GM12865 (cell line): ENCODE data around the gene NDOR1.
A peak's percentile ranks its signal among the peaks of the same experiment; 100 is the strongest.

Experiments used
- DNase-seq: peaks from one replicate; pipeline ENCODE4 v3.0.0; 2010; ENCODE audit warnings: low read depth
- H3K4me3 ChIP-seq: 2 replicates; pipeline ENCODE4 v1.5.1; 2011; ENCODE audit warnings: mild to moderate bottlenecking, low read depth, low read length, control low read depth
- TF ChIP-seq, protein P1 (sequence below): IDR thresholded peaks from 2 replicates; pipeline ENCODE4 v1.5.1; 2011; ENCODE audit warnings: low read length, control low read depth, low read depth, inconsistent platforms; ENCODE audit not compliant: insufficient read depth; ENCODE audit errors: missing control alignments

The NDOR1 gene

GRCh38 chr9:137160054-137160425, 45.5 kb upstream of the NDOR1 start:
- TF ChIP-seq, protein P1, sequence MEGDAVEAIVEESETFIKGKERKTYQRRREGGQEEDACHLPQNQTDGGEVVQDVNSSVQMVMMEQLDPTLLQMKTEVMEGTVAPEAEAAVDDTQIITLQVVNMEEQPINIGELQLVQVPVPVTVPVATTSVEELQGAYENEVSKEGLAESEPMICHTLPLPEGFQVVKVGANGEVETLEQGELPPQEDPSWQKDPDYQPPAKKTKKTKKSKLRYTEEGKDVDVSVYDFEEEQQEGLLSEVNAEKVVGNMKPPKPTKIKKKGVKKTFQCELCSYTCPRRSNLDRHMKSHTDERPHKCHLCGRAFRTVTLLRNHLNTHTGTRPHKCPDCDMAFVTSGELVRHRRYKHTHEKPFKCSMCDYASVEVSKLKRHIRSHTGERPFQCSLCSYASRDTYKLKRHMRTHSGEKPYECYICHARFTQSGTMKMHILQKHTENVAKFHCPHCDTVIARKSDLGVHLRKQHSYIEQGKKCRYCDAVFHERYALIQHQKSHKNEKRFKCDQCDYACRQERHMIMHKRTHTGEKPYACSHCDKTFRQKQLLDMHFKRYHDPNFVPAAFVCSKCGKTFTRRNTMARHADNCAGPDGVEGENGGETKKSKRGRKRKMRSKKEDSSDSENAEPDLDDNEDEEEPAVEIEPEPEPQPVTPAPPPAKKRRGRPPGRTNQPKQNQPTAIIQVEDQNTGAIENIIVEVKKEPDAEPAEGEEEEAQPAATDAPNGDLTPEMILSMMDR: no peak
- no peak overlapping the region for H3K4me3 ChIP-seq
- DNase-seq: no peak

GRCh38 chr9:137160716-137161557, 44.6 kb upstream of the NDOR1 start:
- no peak for DNase-seq
- no peak overlapping the region for H3K4me3 ChIP-seq
- TF ChIP-seq, protein P1: no peak

DNA sequence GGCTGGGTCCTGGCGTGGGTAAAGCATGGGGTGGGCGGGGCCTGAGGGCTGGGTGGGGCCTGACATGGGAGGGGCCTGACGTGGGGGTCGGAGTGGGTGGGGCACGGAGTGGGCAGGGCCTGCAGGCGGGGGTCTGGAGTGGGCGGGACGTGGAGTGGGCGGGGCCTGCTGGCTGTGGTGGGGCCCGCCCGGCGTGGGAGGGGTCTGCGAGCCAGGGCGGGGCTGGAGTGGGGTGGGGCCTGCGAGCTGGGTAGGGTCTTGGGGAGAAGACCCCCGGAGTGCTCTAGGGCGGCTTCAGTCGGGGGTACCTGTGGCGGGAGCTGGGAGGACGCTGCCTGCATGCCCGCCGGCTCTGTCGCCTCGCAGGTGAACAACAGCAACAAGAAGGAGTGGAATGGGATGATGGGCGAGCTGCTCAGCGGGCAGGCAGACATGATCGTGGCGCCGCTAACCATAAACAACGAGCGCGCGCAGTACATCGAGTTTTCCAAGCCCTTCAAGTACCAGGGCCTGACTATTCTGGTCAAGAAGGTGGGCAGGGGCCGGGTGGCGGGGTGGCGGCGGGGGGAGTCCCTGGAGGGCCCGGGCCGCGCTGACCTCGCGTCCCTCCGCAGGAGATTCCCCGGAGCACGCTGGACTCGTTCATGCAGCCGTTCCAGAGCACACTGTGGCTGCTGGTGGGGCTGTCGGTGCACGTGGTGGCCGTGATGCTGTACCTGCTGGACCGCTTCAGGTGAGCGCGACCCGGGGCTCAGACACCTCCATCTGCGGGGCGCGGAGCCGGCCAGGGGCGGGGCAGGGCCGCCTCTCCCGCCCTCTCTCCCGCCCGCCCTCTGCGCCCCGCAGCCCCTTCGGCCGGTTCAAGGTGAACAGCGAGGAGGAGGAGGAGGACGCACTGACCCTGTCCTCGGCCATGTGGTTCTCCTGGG, 43.7 kb upstream of the NDOR1 start:
- DNase-seq: no peak

DNA sequence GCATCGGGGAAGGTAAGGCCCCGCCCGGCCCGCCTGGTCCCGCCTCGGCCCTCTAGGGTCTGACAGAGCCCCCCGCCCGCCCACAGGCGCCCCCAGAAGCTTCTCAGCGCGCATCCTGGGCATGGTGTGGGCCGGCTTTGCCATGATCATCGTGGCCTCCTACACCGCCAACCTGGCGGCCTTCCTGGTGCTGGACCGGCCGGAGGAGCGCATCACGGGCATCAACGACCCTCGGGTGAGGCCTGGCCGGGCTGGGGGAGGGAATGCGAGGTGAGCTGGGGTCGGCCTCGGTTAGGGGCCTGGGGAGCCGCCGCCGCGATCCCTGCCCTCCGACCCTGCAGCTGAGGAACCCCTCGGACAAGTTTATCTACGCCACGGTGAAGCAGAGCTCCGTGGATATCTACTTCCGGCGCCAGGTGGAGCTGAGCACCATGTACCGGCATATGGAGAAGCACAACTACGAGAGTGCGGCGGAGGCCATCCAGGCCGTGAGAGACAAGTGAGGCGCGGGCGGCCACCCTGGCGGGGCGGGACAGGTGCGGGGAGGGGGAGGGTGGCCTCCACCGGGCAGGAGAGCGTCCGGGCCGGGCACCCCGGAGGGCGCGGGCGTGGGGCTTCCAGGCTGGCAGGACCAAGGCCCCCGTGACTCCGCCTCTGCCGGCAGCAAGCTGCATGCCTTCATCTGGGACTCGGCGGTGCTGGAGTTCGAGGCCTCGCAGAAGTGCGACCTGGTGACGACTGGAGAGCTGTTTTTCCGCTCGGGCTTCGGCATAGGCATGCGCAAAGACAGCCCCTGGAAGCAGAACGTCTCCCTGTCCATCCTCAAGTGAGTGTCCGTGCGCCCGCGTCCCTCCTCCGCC, 42.8 kb upstream of the NDOR1 start:
- TF ChIP-seq, protein P1: no peak
- DNase-seq: peak; percentile 36
- H3K4me3 ChIP-seq: peak overlapping the region; percentile 39

More for the DNA sequence above, 43.7 kb upstream of the NDOR1 start:
- no peak overlapping the region; the same call in 1 of the 2 replicates for H3K4me3 ChIP-seq
- TF ChIP-seq, protein P1: no peak

GRCh38 chr9:137163365-137163715, 42.2 kb upstream of the NDOR1 start:
- DNase-seq: no peak
- TF ChIP-seq, protein P1: no peak
- H3K4me3 ChIP-seq: peak overlapping the region; percentile 39

- H3K4me3 ChIP-seq: no peak overlapping the region
- TF ChIP-seq, protein P1: no peak
- DNase-seq: no peak
Observed at GRCh38 chr9:137163805-137164204, 41.7 kb upstream of the NDOR1 start.
